SK-N-SH treated with all-trans-retinoic acid at 6 μM for 48 hours (cell line): ENCODE measurements around the gene UROC1.

Experiments used
- ATAC-seq: fragments of 200-7000 bp; cut with Tn5 transposase; 3 replicates; pipeline ENCODE4 v1.9.1; 2020; ENCODE audit warnings: mild to moderate bottlenecking, moderate library complexity
- ARNTL ChIP-seq: fragments of 450-650 bp; formaldehyde crosslinking; IDR thresholded peaks from 2 replicates; pipeline ENCODE4 v1.5.0; 2020; ENCODE audit warnings: low read depth, mild to moderate bottlenecking, moderate library complexity, borderline replicate concordance
- BACH2 ChIP-seq: fragments of 250-450 bp; sonication (Bioruptor Pico); IDR thresholded peaks from 2 replicates; pipeline ENCODE4 v1.9.0; 2021; ENCODE audit warnings: mild to moderate bottlenecking, borderline replicate concordance
- CSDC2 ChIP-seq: fragments of 250-450 bp; sonication (Bioruptor Pico); IDR thresholded peaks from 2 replicates; pipeline ENCODE4 v1.5.0; 2020; ENCODE audit warnings: mild to moderate bottlenecking, moderate library complexity
- ESRRG ChIP-seq: fragments of 250-450 bp; sonication (Bioruptor Pico); IDR thresholded peaks from 2 replicates; pipeline ENCODE4 v1.6.1; 2021; ENCODE audit warnings: mild to moderate bottlenecking
- GLIS3 ChIP-seq: fragments of 250-450 bp; sonication (Bioruptor Pico); IDR thresholded peaks from 2 replicates; pipeline ENCODE4 v1.5.0; 2020; ENCODE audit warnings: mild to moderate bottlenecking, moderate library complexity
- ISL1 ChIP-seq: fragments of 250-450 bp; sonication (Bioruptor Pico); IDR thresholded peaks from 2 replicates; pipeline ENCODE4 v2.1.2; 2022; ENCODE audit warnings: mild to moderate bottlenecking, moderate library complexity
- OSR1 ChIP-seq: fragments of 250-450 bp; sonication (Bioruptor Pico); IDR thresholded peaks from 2 replicates; pipeline ENCODE4 v1.8.0; 2022; ENCODE audit warnings: moderate library complexity, mild to moderate bottlenecking, inconsistent platforms
- PPARA ChIP-seq: fragments of 250-450 bp; sonication (Bioruptor Pico); IDR thresholded peaks from 2 replicates; pipeline ENCODE4 v1.5.0; 2020; ENCODE audit warnings: mild to moderate bottlenecking, borderline replicate concordance
- RARB ChIP-seq: fragments of 250-450 bp; sonication (Bioruptor Pico); IDR thresholded peaks from 2 replicates; pipeline ENCODE4 v1.8.0; 2021; ENCODE audit warnings: mild to moderate bottlenecking, moderate library complexity
- SNAI2 ChIP-seq: fragments of 250-450 bp; sonication (Bioruptor Pico); IDR thresholded peaks from 2 replicates; pipeline ENCODE4 v1.5.0; 2020; ENCODE audit warnings: mild to moderate bottlenecking, moderate library complexity
- TOX ChIP-seq: fragments of 250-450 bp; sonication (Bioruptor Pico); IDR thresholded peaks from 2 replicates; pipeline ENCODE4 v1.8.0; 2021; ENCODE audit warnings: mild to moderate bottlenecking, moderate library complexity, borderline replicate concordance
- ZFP30 ChIP-seq: fragments of 450-650 bp; formaldehyde crosslinking; IDR thresholded peaks from 2 replicates; pipeline ENCODE4 v1.5.0; 2022; ENCODE audit warnings: mild to moderate bottlenecking, moderate library complexity
- ZNF565 ChIP-seq: fragments of 450-650 bp; formaldehyde crosslinking; conservative IDR thresholded peaks from 2 replicates; pipeline ENCODE4 v1.5.0; 2020; ENCODE audit warnings: low read depth, mild to moderate bottlenecking, moderate library complexity
- ZNF70 ChIP-seq: fragments of 450-650 bp; formaldehyde crosslinking; IDR thresholded peaks from 2 replicates; pipeline ENCODE4 v1.5.0; 2020; ENCODE audit warnings: mild to moderate bottlenecking, moderate library complexity
- ZNF8 ChIP-seq: fragments of 450-650 bp; formaldehyde crosslinking; IDR thresholded peaks from 2 replicates; pipeline ENCODE4 v1.5.0; 2020; ENCODE audit warnings: mild to moderate bottlenecking, moderate library complexity
- TF ChIP-seq, protein P1 (sequence below): fragments of 250-450 bp; sonication (Bioruptor Pico); IDR thresholded peaks from 2 replicates; pipeline ENCODE4 v1.5.1; 2021; ENCODE audit warnings: mild to moderate bottlenecking, moderate library complexity
- TF ChIP-seq, protein P2 (sequence below): fragments of 250-450 bp; sonication (Bioruptor Pico); IDR thresholded peaks from 2 replicates; pipeline ENCODE4 v1.5.0; 2020; ENCODE audit warnings: mild to moderate bottlenecking, moderate library complexity
- TF ChIP-seq, protein P3 (sequence below): fragments of 250-450 bp; sonication (Bioruptor Pico); IDR thresholded peaks from 2 replicates; pipeline ENCODE4 v1.8.0; 2020; ENCODE audit warnings: mild to moderate bottlenecking, moderate library complexity, borderline replicate concordance
- TF ChIP-seq, protein P4 (sequence below): fragments of 250-450 bp; sonication (Bioruptor Pico); IDR thresholded peaks from 2 replicates; pipeline ENCODE4 v1.8.0; 2021; ENCODE audit warnings: low read depth, mild to moderate bottlenecking, moderate library complexity, borderline replicate concordance
- TF ChIP-seq, protein P5 (sequence below): fragments of 250-450 bp; sonication (Bioruptor Pico); IDR thresholded peaks from 2 replicates; pipeline ENCODE4 v1.5.1; 2020; ENCODE audit warnings: low read depth, mild to moderate bottlenecking, moderate library complexity

Gene UROC1

DNA sequence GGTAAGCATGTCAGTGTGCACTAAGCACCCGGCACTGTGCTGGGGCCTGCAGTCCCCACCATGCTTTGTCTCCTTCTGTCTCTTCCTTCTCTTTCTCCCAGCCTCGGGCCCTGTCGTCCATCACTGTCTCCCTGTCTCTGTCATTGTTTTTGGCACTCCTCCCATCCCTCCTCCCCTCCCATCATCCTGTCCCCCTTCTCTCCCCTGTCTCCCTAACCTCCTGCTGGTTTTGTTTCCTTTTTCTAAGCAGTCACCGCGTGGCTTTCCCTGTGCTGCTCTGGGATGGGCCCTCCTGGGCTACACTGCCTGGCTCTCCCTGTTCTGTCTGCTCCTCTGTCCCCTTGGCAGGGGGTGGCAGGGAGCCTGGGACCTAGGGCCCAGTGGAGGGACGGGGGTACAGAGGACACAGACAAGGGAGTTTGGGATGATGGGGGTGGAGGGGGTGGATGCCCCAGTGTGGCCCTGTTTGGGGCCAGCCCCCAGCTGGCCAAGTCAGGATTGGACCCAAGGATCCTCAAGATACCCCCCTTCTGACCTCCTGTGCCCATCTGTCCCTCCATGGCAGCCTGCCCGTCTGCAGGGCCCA is 12.1 kb upstream of the UROC1 start:
- no peak for ATAC-seq
- no peak for TF ChIP-seq ISL1 (CRISPR knock-in tag)
- TF ChIP-seq GLIS3 (CRISPR knock-in tag) = no peak
- no peak for TF ChIP-seq ZNF70 (CRISPR knock-in tag)
- no peak for TF ChIP-seq RARB (CRISPR knock-in tag)
- TF ChIP-seq ESRRG (CRISPR knock-in tag) = no peak
- no peak for TF ChIP-seq ARNTL (CRISPR knock-in tag)
- TF ChIP-seq ZNF8 (CRISPR knock-in tag) = no peak
- TF ChIP-seq CSDC2 (CRISPR knock-in tag) = no peak
- no peak for TF ChIP-seq PPARA (CRISPR knock-in tag)
- TF ChIP-seq, protein P1, sequence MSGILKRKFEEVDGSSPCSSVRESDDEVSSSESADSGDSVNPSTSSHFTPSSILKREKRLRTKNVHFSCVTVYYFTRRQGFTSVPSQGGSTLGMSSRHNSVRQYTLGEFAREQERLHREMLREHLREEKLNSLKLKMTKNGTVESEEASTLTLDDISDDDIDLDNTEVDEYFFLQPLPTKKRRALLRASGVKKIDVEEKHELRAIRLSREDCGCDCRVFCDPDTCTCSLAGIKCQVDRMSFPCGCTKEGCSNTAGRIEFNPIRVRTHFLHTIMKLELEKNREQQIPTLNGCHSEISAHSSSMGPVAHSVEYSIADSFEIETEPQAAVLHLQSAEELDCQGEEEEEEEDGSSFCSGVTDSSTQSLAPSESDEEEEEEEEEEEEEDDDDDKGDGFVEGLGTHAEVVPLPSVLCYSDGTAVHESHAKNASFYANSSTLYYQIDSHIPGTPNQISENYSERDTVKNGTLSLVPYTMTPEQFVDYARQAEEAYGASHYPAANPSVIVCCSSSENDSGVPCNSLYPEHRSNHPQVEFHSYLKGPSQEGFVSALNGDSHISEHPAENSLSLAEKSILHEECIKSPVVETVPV = no peak
- TF ChIP-seq ZNF565 = no peak
- TF ChIP-seq, all 23 proteins: peak for 0

DNA sequence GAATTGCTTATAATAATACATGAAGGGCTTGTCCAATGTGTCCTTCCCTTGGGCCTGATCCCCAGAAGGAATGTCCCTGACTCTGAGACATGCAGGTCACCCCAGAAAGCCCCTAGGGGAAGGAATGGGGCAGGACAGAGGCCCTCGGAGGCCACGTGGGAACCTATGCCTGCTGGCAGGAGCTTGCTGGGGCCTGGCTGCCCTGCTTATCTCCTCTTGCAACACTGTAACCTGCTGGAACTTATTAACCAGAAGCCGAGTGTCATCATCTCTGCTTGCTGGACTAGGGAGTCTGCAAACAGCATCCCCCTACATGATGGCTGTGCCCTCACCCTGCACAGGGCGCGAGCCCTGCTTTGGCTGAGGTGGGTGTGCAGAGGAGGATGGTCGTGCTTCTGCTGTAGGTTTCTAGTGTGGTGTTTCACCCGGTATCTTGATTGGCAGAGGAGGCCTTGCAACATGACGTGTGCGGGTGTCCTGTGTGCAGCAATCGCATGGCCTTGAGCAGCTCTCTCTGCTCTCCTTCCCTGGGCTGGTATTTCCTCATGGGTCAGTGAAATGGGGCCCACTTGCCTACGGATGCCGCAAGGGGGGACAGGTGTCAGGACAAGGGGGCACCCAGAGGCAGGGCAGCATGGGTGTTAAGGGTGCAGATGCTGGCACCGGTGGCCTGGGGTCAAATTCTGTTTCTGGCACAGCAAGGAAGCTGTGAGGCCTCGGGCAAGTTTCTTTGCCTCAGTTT is 11.4 kb upstream of the UROC1 start:
- no peak for TF ChIP-seq ZNF565
- no peak for TF ChIP-seq ZNF8 (CRISPR knock-in tag)
- TF ChIP-seq, protein P1 = no peak
- TF ChIP-seq CSDC2 (CRISPR knock-in tag) = no peak
- TF ChIP-seq, protein P2, sequence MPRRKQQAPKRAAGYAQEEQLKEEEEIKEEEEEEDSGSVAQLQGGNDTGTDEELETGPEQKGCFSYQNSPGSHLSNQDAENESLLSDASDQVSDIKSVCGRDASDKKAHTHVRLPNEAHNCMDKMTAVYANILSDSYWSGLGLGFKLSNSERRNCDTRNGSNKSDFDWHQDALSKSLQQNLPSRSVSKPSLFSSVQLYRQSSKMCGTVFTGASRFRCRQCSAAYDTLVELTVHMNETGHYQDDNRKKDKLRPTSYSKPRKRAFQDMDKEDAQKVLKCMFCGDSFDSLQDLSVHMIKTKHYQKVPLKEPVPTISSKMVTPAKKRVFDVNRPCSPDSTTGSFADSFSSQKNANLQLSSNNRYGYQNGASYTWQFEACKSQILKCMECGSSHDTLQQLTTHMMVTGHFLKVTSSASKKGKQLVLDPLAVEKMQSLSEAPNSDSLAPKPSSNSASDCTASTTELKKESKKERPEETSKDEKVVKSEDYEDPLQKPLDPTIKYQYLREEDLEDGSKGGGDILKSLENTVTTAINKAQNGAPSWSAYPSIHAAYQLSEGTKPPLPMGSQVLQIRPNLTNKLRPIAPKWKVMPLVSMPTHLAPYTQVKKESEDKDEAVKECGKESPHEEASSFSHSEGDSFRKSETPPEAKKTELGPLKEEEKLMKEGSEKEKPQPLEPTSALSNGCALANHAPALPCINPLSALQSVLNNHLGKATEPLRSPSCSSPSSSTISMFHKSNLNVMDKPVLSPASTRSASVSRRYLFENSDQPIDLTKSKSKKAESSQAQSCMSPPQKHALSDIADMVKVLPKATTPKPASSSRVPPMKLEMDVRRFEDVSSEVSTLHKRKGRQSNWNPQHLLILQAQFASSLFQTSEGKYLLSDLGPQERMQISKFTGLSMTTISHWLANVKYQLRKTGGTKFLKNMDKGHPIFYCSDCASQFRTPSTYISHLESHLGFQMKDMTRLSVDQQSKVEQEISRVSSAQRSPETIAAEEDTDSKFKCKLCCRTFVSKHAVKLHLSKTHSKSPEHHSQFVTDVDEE (CRISPR knock-in tag) = no peak
- TF ChIP-seq SNAI2 = no peak
- no peak for TF ChIP-seq GLIS3 (CRISPR knock-in tag)
- TF ChIP-seq, protein P3, sequence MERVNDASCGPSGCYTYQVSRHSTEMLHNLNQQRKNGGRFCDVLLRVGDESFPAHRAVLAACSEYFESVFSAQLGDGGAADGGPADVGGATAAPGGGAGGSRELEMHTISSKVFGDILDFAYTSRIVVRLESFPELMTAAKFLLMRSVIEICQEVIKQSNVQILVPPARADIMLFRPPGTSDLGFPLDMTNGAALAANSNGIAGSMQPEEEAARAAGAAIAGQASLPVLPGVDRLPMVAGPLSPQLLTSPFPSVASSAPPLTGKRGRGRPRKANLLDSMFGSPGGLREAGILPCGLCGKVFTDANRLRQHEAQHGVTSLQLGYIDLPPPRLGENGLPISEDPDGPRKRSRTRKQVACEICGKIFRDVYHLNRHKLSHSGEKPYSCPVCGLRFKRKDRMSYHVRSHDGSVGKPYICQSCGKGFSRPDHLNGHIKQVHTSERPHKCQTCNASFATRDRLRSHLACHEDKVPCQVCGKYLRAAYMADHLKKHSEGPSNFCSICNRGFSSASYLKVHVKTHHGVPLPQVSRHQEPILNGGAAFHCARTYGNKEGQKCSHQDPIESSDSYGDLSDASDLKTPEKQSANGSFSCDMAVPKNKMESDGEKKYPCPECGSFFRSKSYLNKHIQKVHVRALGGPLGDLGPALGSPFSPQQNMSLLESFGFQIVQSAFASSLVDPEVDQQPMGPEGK (CRISPR knock-in tag) = no peak
- TF ChIP-seq RARB (CRISPR knock-in tag) = no peak
- no peak for TF ChIP-seq OSR1 (CRISPR knock-in tag)
- no peak for TF ChIP-seq PPARA (CRISPR knock-in tag)
- TF ChIP-seq, protein P4, sequence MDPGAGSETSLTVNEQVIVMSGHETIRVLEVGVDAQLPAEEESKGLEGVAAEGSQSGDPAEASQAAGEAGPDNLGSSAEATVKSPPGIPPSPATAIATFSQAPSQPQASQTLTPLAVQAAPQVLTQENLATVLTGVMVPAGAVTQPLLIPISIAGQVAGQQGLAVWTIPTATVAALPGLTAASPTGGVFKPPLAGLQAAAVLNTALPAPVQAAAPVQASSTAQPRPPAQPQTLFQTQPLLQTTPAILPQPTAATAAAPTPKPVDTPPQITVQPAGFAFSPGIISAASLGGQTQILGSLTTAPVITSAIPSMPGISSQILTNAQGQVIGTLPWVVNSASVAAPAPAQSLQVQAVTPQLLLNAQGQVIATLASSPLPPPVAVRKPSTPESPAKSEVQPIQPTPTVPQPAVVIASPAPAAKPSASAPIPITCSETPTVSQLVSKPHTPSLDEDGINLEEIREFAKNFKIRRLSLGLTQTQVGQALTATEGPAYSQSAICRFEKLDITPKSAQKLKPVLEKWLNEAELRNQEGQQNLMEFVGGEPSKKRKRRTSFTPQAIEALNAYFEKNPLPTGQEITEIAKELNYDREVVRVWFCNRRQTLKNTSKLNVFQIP (CRISPR knock-in tag) = no peak
- no peak for TF ChIP-seq BACH2 (CRISPR knock-in tag)
- no peak for TF ChIP-seq ZFP30 (CRISPR knock-in tag)
- TF ChIP-seq, protein P5, sequence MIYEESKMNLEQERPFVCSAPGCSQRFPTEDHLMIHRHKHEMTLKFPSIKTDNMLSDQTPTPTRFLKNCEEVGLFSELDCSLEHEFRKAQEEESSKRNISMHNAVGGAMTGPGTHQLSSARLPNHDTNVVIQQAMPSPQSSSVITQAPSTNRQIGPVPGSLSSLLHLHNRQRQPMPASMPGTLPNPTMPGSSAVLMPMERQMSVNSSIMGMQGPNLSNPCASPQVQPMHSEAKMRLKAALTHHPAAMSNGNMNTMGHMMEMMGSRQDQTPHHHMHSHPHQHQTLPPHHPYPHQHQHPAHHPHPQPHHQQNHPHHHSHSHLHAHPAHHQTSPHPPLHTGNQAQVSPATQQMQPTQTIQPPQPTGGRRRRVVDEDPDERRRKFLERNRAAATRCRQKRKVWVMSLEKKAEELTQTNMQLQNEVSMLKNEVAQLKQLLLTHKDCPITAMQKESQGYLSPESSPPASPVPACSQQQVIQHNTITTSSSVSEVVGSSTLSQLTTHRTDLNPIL = no peak
- no peak for TF ChIP-seq TOX (CRISPR knock-in tag)
- no peak; the same call in 2 of the 3 replicates for ATAC-seq
